Sigmoid colon (tissue), 7 donors: ENCODE measurements around the gene RSPRY1. TPM values are rescaled to one million over a fixed set of nuclear protein-coding genes. Genes with fewer than 3 reads are reported as not detected.
A peak's percentile ranks its signal among the peaks of the same experiment; 100 is the strongest.

ENCODE experiments used
- DNase-seq: peaks from one replicate; pipeline ENCODE4 v3.0.0-alpha.2; 2019
- H3K27ac ChIP-seq, 4 donors: fragments of 200-600 bp; sonication (generic); one replicate each; pipeline ENCODE4 v1.5.1; 2016 to 2019; ENCODE audit warnings: mild to moderate bottlenecking in 1 of 4
- H3K27me3 ChIP-seq, 3 donors: fragments of 200-600 bp; sonication (generic); one replicate each; pipeline ENCODE4 v1.5.1; 2019; ENCODE audit warnings: mild to moderate bottlenecking in 1 of 3
- H3K36me3 ChIP-seq, 4 donors: fragments of 200-600 bp; sonication (generic); one replicate each; pipeline ENCODE4 v1.5.1; 2016 to 2019
- H3K4me1 ChIP-seq, 4 donors: fragments of 200-600 bp; sonication (generic); one replicate each; pipeline ENCODE4 v1.5.1; 2017 to 2019
- H3K4me3 ChIP-seq, 4 donors: fragments of 200-600 bp; sonication (generic); one replicate each; pipeline ENCODE4 v1.5.1; 2017 to 2019; ENCODE audit warnings: mild to moderate bottlenecking in 2 of 4, moderate library complexity in 1 of 4
- H3K9me3 ChIP-seq, 4 donors: fragments of 200-600 bp in 3 of 4; sonication (generic) in 3 of 4; one replicate each; pipeline versions ENCODE4 v1.5.1 to v1.6.1; 2013 to 2019
- EP300 ChIP-seq, 4 donors: sonication (generic); formaldehyde crosslinking; IDR thresholded peaks; one replicate each; pipeline ENCODE4 v1.6.1; 2017; ENCODE audit warnings: antibody characterized with exemption in 4 of 4
- POLR2A ChIP-seq, 2 donors: fragments of 450-650 bp; IDR thresholded peaks; one replicate each; pipeline ENCODE4 v1.6.1; 2016; ENCODE audit warnings: antibody characterized with exemption in 2 of 2, mild to moderate bottlenecking in 2 of 2, moderate library complexity in 2 of 2
- POLR2AphosphoS5 ChIP-seq, 4 donors: sonication (generic); formaldehyde crosslinking; IDR thresholded peaks; one replicate each; pipeline ENCODE4 v1.6.1; 2017; ENCODE audit warnings: antibody characterized with exemption in 4 of 4
- WGBS, 2 donors: extraction: QIAGEN DNeasy Blood & Tissue Kit; methylation state at CpG; one replicate each; pipeline ENCODE4 v1.1.7; 2013; 5-methylcytosine and 5-hydroxymethylcytosine counted together
- intact Hi-C: fragments of 100-400 bp; cut with DNase I; formaldehyde crosslinking; loops from one replicate; pipeline ENCODE4 v1.15.1; 2023
- polyA plus RNA-seq, 3 donors: library from polyadenylated mRNA; stranded (reverse); fragments of 200-250 nt; gene quantifications; one replicate each; pipeline ENCODE4 v1.2.3, GENCODE V29; 2013
- total RNA-seq, 4 donors: library from RNA; depleted of rRNA; stranded (reverse); fragments of >200 nt; gene quantifications; one replicate each; pipeline ENCODE4 v1.1.0, GENCODE V29; 2016
- TF ChIP-seq, protein P1 (sequence below), 4 experiments: fragments of 450-650 bp in 3 of 4; fragments of 200-600 bp in 1 of 4; IDR thresholded peaks; one replicate each; pipeline ENCODE4 v1.5.1; 2016 to 2019; ENCODE audit warnings: antibody characterized with exemption in 4 of 4, mild to moderate bottlenecking in 3 of 4, moderate library complexity in 2 of 4
- donor health status: healthy with polysubstance abuse.
- donor health status: Bipolar disorder and iron deficiency.
- donor health status: healthy.

Gene RSPRY1
- total and polyA plus RNA-seq, 7 donors: 12.6 to 42.7 (median 30.6) TPM

DNA sequence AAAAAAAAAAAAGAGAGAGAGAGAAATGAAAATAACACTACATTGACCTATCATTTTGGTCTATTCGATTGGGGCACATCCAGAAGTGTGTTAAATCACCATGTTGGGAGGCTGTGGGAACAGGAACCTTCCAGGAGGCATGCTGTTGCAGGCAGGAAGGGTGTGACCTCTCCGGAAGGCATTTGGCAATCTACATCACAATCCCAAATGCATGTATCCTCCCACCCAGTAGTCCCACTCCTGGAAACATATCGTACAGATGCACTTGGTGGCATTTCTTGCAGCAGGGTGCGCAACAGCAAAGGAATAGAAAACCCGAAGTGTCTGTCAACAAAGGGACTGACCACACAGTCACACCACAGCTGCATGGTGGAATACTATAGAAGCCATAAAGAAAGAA, 90.5 kb downstream of the RSPRY1 start:
- no peaks in the 10 kb centered on the region for H3K27me3 ChIP-seq
- H3K4me3 ChIP-seq: no peak overlapping the region
- TF ChIP-seq, protein P1, sequence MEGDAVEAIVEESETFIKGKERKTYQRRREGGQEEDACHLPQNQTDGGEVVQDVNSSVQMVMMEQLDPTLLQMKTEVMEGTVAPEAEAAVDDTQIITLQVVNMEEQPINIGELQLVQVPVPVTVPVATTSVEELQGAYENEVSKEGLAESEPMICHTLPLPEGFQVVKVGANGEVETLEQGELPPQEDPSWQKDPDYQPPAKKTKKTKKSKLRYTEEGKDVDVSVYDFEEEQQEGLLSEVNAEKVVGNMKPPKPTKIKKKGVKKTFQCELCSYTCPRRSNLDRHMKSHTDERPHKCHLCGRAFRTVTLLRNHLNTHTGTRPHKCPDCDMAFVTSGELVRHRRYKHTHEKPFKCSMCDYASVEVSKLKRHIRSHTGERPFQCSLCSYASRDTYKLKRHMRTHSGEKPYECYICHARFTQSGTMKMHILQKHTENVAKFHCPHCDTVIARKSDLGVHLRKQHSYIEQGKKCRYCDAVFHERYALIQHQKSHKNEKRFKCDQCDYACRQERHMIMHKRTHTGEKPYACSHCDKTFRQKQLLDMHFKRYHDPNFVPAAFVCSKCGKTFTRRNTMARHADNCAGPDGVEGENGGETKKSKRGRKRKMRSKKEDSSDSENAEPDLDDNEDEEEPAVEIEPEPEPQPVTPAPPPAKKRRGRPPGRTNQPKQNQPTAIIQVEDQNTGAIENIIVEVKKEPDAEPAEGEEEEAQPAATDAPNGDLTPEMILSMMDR (IDR thresholded peaks at IDR 0.05): no peak
- no peak for TF ChIP-seq EP300 (IDR thresholded peaks at IDR 0.05)
- no peak for TF ChIP-seq POLR2A (IDR thresholded peaks at IDR 0.05)
- no peak for TF ChIP-seq POLR2AphosphoS5 (IDR thresholded peaks at IDR 0.05)
- H3K9me3 ChIP-seq: no peaks in the 10 kb centered on the region
- DNase-seq: peak; percentile 62
- H3K36me3 ChIP-seq: no peaks in the 10 kb centered on the region
- no peaks in the 10 kb centered on the region for H3K4me1 ChIP-seq
- no peak overlapping the region for H3K27ac ChIP-seq
- 44 to 65% methylated on average over 5 of the region's 5 CpGs for WGBS, 2 donors
- intact Hi-C loops: no loop called here

DNA sequence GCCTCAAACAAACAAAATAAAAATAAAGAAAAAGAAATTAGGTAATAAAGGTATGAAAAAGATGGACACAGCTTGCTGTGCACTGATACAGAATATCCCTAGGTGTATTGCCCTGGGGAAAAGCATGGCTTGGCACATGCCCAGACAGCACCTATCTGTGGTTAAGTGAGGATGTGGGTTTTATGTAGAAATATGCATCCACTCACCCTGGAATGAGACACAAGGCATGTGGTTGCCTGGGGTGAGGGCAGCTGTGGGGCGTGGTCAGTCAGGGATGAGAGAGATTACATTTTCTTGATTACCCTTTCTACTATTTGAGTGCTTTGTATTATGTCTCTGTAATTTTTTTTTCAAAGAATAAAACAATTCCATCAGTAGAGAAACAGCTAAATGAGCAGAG, 91.5 kb downstream of the RSPRY1 start:
- intact Hi-C loops: no loop called here
- no peaks in the 10 kb centered on the region for H3K36me3 ChIP-seq
- H3K27ac ChIP-seq: no peak overlapping the region
- peaks cover 0 to 5% (median 0%) of the 10 kb centered on the region in 3 donors for H3K27me3 ChIP-seq
- peak; percentile 34 for DNase-seq
- H3K4me3 ChIP-seq: no peak overlapping the region
- no peaks in the 10 kb centered on the region for H3K4me1 ChIP-seq
- no peak for TF ChIP-seq EP300 (IDR thresholded peaks at IDR 0.05)
- TF ChIP-seq, protein P1 (IDR thresholded peaks at IDR 0.05): no peak
- no peaks in the 10 kb centered on the region for H3K9me3 ChIP-seq
- 13 to 20% methylated on average over 1 of the region's 1 CpG for WGBS, 2 donors

DNA sequence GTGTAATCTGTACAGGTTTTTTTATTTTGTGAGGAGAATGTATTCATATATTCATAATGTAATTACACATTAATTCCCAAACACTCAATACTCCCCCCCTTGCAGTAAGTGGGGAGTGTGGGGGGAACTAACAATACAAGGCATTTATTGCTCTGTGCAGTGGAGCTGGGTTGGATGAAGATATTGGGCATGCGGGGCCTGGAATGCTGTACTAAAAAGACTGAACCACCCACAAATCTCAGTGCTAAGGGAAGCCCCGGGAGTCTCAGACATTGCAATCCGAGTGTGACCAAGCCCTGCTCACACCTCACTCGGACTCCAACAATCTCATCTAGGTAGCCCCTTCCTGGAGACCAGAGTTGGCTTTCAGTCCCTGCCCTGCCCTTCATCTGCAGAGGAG, 92.4 kb downstream of the RSPRY1 start:
- no peaks in the 10 kb centered on the region for H3K4me1 ChIP-seq
- H3K4me3 ChIP-seq: no peak overlapping the region
- no peak overlapping the region for H3K27ac ChIP-seq
- TF ChIP-seq EP300 (IDR thresholded peaks at IDR 0.05) (no peak), POLR2A (IDR thresholded peaks at IDR 0.05) (no peak), POLR2AphosphoS5 (IDR thresholded peaks at IDR 0.05) (no peak)
- TF ChIP-seq, protein P1 (IDR thresholded peaks at IDR 0.05): no peak
- H3K9me3 ChIP-seq: no peaks in the 10 kb centered on the region
- H3K27me3 ChIP-seq: peaks cover 0 to 14% (median 7%) of the 10 kb centered on the region in 3 donors
- no peaks in the 10 kb centered on the region for H3K36me3 ChIP-seq
- intact Hi-C loops: no loop called here
- DNase-seq: no peak
- whole genome bisulfite sequencing, 2 donors: 79 to 87% methylated on average over 4 of the region's 4 CpGs

DNA sequence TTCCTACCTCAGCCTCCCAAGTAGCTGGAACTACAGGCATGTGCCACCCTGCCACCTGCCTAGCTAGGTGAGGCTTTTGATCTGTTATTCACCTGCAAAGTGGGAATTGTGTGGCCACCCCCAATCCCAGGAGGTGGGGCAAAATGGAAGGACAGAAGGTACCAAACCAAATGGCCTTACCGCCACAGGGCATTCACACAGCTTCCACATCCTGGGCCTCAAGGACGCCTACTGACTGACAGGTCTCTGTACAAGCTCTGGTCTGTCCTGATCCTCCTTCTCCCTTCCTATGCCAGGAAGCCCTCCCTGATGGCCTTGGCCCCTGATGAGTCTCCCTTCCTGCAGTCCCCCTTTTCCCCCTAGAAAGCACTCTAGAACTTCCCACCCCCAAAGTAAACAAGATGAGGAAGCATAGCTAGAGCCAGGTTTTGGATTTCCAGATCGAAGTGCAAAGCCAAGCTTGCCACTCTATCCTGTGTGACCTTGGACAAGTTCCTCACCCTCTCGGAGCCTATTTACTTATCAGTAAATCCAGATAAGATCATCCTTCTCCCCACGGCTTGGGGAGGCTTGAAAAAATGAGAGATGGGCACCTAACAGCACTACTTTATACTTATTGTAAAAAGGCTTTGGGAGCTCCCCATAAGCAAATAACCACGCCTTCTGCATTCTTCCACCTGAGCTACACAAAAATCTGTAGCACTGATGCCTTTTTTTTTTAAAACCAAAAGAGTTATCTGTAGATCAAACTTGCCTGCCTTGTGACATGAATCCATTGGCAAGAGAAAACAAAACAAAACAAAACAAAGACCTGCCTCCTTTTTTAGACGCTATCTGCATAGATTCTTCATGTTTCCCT, 93.9 kb downstream of the RSPRY1 start:
- Histone ChIP-seq H3K4me1 (peaks cover 0 to 13% (median 13%) of the 10 kb centered on the region in 4 donors), H3K9me3 (no peaks in the 10 kb centered on the region), H3K4me3 (no peak overlapping the region), H3K27ac (no peak overlapping the region), H3K36me3 (no peaks in the 10 kb centered on the region), H3K27me3 (peaks cover 9 to 29% (median 22%) of the 10 kb centered on the region in 3 donors)
- WGBS, 2 donors: 36 to 63% methylated on average over 7 of the region's 7 CpGs
- intact Hi-C loops: no loop called here
- peak; percentile 21 for DNase-seq
- TF ChIP-seq POLR2AphosphoS5 (IDR thresholded peaks at IDR 0.05): no peak
- TF ChIP-seq, protein P1 (IDR thresholded peaks at IDR 0.05): no peak
